GM23248 (cell line): ENCODE results near the gene ACOT7. TPM values are rescaled to one million over a fixed set of nuclear protein-coding genes. Genes with fewer than 3 reads are reported as not detected.

Source experiments
- DNase-seq: peaks from one replicate; pipeline ENCODE4 v3.0.0-alpha.2; 2015
- H2AFZ ChIP-seq: fragments of 200-600 bp; sonication (generic); 2 replicates; pipeline ENCODE4 v1.6.1; 2016; ENCODE audit warnings: antibody characterized with exemption
- H3F3A ChIP-seq: fragments of 200-600 bp; sonication (generic); 2 replicates; pipeline ENCODE4 v1.6.1; 2016; ENCODE audit warnings: mild to moderate bottlenecking, antibody characterized with exemption, mixed run types; ENCODE audit not compliant: insufficient read depth
- H3K27ac ChIP-seq: fragments of 200-600 bp; sonication (generic); 2 replicates; pipeline ENCODE4 v1.5.1; 2016; ENCODE audit warnings: mild to moderate bottlenecking
- H3K27me3 ChIP-seq: fragments of 200-600 bp; sonication (generic); replicated peaks from 2 replicates; pipeline ENCODE4 v1.6.1; 2016; ENCODE audit warnings: mild to moderate bottlenecking; ENCODE audit not compliant: insufficient read depth
- H3K36me3 ChIP-seq: fragments of 200-600 bp; sonication (generic); 2 replicates; pipeline ENCODE4 v1.6.1; 2016; ENCODE audit warnings: low read depth, mild to moderate bottlenecking
- H3K4me1 ChIP-seq: fragments of 200-600 bp; sonication (generic); 2 replicates; pipeline ENCODE4 v1.6.1; 2016; ENCODE audit warnings: mild to moderate bottlenecking; ENCODE audit not compliant: insufficient read depth
- H3K4me2 ChIP-seq: fragments of 200-600 bp; sonication (generic); one replicate; pipeline ENCODE4 v1.6.1; 2016; ENCODE audit warnings: mild to moderate bottlenecking; ENCODE audit not compliant: unreplicated experiment
- H3K4me3 ChIP-seq: fragments of 200-600 bp; sonication (generic); 2 replicates; pipeline ENCODE4 v1.5.1; 2016; ENCODE audit warnings: mild to moderate bottlenecking
- H3K79me2 ChIP-seq: fragments of 200-600 bp; sonication (generic); 2 replicates; pipeline ENCODE4 v1.6.1; 2016; ENCODE audit warnings: mild to moderate bottlenecking; ENCODE audit not compliant: insufficient read depth
- H3K9ac ChIP-seq: fragments of 200-600 bp; sonication (generic); 2 replicates; pipeline ENCODE4 v1.6.1; 2016; ENCODE audit warnings: mild to moderate bottlenecking
- H3K9me2 ChIP-seq: fragments of 200-600 bp; sonication (generic); 2 replicates; pipeline ENCODE4 v1.6.1; 2016; ENCODE audit warnings: mixed run types, mild to moderate bottlenecking, moderate library complexity; ENCODE audit not compliant: insufficient read depth
- H3K9me3 ChIP-seq: fragments of 200-600 bp; sonication (generic); one replicate; pipeline ENCODE4 v1.6.1; 2017; ENCODE audit warnings: low read depth
- H4K20me1 ChIP-seq: fragments of 200-600 bp; sonication (generic); 2 replicates; pipeline ENCODE4 v1.6.0; 2016; ENCODE audit not compliant: insufficient read depth
- EZH2 ChIP-seq: fragments of 200-600 bp; sonication (generic); IDR thresholded peaks from 2 replicates; pipeline ENCODE4 v1.6.1; 2018; ENCODE audit warnings: antibody characterized with exemption, mild to moderate bottlenecking; ENCODE audit not compliant: insufficient read depth, poor library complexity, severe bottlenecking
- EZH2phosphoT487 ChIP-seq: fragments of 200-600 bp; sonication (generic); IDR thresholded peaks from 2 replicates; pipeline ENCODE4 v1.6.1; 2018; ENCODE audit warnings: antibody characterized with exemption, moderate library complexity, mild to moderate bottlenecking, low read depth; ENCODE audit not compliant: insufficient read depth
- WGBS, 2 experiments: methylation state at CpG; one replicate each; pipeline ENCODE4 v1.1.6; 2015 to 2017; ENCODE audit warnings: low lambda C conversion rate in 2 of 2, low coverage in 1 of 2; ENCODE audit errors: missing lambda C conversion rate in 2 of 2; 5-methylcytosine and 5-hydroxymethylcytosine counted together
- in situ Hi-C: fragments of 300-500 bp; cut with MboI; formaldehyde crosslinking; loops from 2 replicates; pipeline ENCODE4 v1.15.0; 2020
- polyA plus RNA-seq: library from polyadenylated mRNA; unstranded; fragments of >200 nt; fragmentation: Nextera tagmentation; extraction: Ambion mirVana; gene quantifications from 2 replicates; pipeline ENCODE4 v1.2.1, GENCODE V29; 2016
- total RNA-seq: library from RNA; depleted of rRNA; stranded (reverse); fragments of >200 nt; shearing (Covaris generic); gene quantifications from 2 replicates; pipeline ENCODE4 v1.2.3, GENCODE V29; 2014

ACOT7 gene
- total and polyA plus RNA-seq, 2 experiments from 2014 or later = 25.7 to 74.7 TPM

DNA sequence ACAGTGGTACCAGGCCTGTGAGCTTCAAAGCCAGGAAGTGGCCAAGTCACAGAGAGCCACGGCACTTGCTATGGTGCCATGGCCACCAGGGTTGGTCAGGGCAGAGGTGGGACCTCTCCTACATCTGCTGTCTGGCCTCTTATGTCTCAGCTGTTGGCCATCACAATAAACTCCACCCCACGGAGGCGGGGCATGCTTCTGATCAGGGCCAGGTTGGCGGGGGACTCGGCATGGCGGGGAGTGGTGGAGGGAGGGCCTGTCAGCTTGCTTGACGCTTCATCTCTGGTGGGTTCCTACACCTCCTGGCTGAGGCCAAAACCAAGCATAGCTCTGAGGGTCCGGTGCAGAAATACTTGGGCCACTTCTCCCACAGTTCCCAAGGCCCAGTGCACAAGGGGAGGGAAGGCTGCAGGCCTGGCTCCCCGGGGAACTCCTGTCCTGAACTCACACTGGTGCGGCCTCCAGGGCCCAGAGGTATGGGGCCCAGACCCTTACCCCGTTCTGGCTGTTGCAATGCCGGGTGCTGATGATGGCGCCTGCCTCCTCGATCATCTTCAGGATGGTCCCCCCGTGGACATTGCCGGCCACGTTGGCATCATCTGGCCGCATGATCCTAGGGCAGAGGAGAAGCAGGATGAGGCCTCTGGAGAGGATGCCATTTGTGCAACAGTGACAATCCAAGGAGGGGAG, 44.2 kb downstream of the ACOT7 start:
- no peaks in the 10 kb centered on the region for H3F3A ChIP-seq
- no peaks in the 10 kb centered on the region for H4K20me1 ChIP-seq
- 93 to 95% methylated on average over 13 to 18 of the region's 18 CpGs for WGBS, 2 experiments
- H3K4me2 ChIP-seq = no peak overlapping the region
- no peaks in the 10 kb centered on the region for H3K9me3 ChIP-seq
- H3K4me1 ChIP-seq = peaks cover 10% of the 10 kb centered on the region
- no peak overlapping the region for H3K4me3 ChIP-seq
- H3K9ac ChIP-seq = no peak overlapping the region
- no peaks in the 10 kb centered on the region for H3K36me3 ChIP-seq
- in situ Hi-C loops = loop anchor here (25.0 kb wide), 1 partner anchor 287 kb away; no protein-coding TSS in a partner anchor
- H3K27me3 ChIP-seq = no peaks in the 10 kb centered on the region
- no peak overlapping the region for H2AFZ ChIP-seq
- no peaks in the 10 kb centered on the region for H3K9me2 ChIP-seq
- no peak overlapping the region for H3K27ac ChIP-seq
- H3K79me2 ChIP-seq = no peaks in the 10 kb centered on the region
- TF ChIP-seq EZH2phosphoT487 (no peak), EZH2 (no peak)
- DNase-seq = no peak

GRCh38 chr1:6348511-6349191, 44.9 kb downstream of the ACOT7 start:
- 89 to 90% methylated on average over 13 of the region's 13 CpGs for WGBS, 2 experiments
- no peak for DNase-seq
- no peak overlapping the region for H3K9ac ChIP-seq
- no peaks in the 10 kb centered on the region for H3K79me2 ChIP-seq
- H3K9me3 ChIP-seq = no peaks in the 10 kb centered on the region
- H3K27ac ChIP-seq = no peak overlapping the region
- no peak overlapping the region for H3K4me3 ChIP-seq
- H3K36me3 ChIP-seq = no peaks in the 10 kb centered on the region
- H3K27me3 ChIP-seq = no peaks in the 10 kb centered on the region
- no peaks in the 10 kb centered on the region for H3F3A ChIP-seq
- H2AFZ ChIP-seq = no peak overlapping the region
- no peaks in the 10 kb centered on the region for H4K20me1 ChIP-seq
- TF ChIP-seq EZH2phosphoT487 (no peak), EZH2 (no peak)
- H3K9me2 ChIP-seq = no peaks in the 10 kb centered on the region
- in situ Hi-C loops = loop anchor here (25.0 kb wide), 1 partner anchor 286 kb away; no protein-coding TSS in a partner anchor
- H3K4me2 ChIP-seq = no peak overlapping the region
- peaks cover 4% of the 10 kb centered on the region for H3K4me1 ChIP-seq

DNA sequence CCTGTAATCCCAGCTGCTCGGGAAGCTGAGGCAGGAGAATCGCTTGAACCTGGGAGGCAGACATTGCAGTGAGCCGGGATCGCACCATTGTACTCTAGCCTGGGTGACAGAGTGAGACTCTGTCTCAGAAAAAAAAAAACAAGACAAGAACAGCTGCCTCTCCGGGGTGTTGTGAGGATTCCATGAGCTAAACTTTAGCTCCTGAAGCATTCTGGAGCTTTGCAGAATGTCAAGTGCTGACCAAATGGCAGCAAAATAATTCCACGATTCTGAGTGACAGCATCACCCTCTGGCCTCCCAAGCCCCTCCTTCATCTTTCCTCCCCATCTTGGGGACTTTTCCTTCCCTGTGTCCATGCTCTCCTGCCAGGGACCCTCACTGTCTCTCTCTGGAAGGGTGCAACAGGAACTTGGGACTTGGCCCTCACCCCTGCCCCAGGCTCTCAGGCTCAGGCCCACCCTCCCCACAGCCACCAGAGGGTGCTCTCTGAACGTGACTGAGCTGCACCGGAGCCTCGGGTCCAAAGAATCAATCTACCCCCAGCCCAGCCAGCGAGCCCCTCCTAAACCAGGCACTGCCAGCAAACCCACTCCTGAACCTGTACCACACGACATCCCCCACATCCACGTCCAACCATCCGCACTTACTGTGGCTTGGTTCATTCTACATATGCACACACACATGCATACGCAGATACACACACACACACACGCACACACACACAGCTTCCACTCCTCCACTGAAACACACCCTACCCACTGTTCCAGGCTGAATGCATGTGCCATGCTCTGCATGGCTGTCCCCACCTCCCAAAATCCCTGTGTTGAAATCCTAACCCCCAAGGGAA, 45.7 kb downstream of the ACOT7 start:
- no peaks in the 10 kb centered on the region for H3K4me1 ChIP-seq
- H3K36me3 ChIP-seq = no peaks in the 10 kb centered on the region
- peak; percentile 41 for DNase-seq
- no peaks in the 10 kb centered on the region for H4K20me1 ChIP-seq
- H3F3A ChIP-seq = no peaks in the 10 kb centered on the region
- no peaks in the 10 kb centered on the region for H3K9me2 ChIP-seq
- H3K9me3 ChIP-seq = no peaks in the 10 kb centered on the region
- H3K4me2 ChIP-seq = no peak overlapping the region
- WGBS, 2 experiments = 73 to 82% methylated on average over 13 to 15 of the region's 15 CpGs
- H3K27ac ChIP-seq = no peak overlapping the region
- no peaks in the 10 kb centered on the region for H3K27me3 ChIP-seq
- no peak overlapping the region for H2AFZ ChIP-seq
- in situ Hi-C loops = loop anchor here (25.0 kb wide), 1 partner anchor 286 kb away; no protein-coding TSS in a partner anchor
- H3K4me3 ChIP-seq = no peak overlapping the region
- H3K79me2 ChIP-seq = no peaks in the 10 kb centered on the region
- H3K9ac ChIP-seq = no peak overlapping the region
- TF ChIP-seq EZH2 (no peak), EZH2phosphoT487 (no peak)

- no peaks in the 10 kb centered on the region for H3K36me3 ChIP-seq
- H3K9me2 ChIP-seq = no peaks in the 10 kb centered on the region
- no peak overlapping the region for H3K4me3 ChIP-seq
- no peaks in the 10 kb centered on the region for H3F3A ChIP-seq
- TF ChIP-seq EZH2 (no peak), EZH2phosphoT487 (no peak)
- H3K9me3 ChIP-seq = no peaks in the 10 kb centered on the region
- no peak overlapping the region for H3K27ac ChIP-seq
- no peaks in the 10 kb centered on the region for H3K4me1 ChIP-seq
- H3K27me3 ChIP-seq = no peaks in the 10 kb centered on the region
- no peaks in the 10 kb centered on the region for H3K79me2 ChIP-seq
- no peak overlapping the region for H3K4me2 ChIP-seq
- H2AFZ ChIP-seq = no peak overlapping the region
- no peaks in the 10 kb centered on the region for H4K20me1 ChIP-seq
- WGBS, 2 experiments = 90 to 93% methylated on average over 13 to 14 of the region's 14 CpGs
- H3K9ac ChIP-seq = no peak overlapping the region
- DNase-seq = no peak
- in situ Hi-C loops = loop anchor here (25.0 kb wide), 1 partner anchor 283 kb away; no protein-coding TSS in a partner anchor
Measured at GRCh38 chr1:6345460-6345859, 48.1 kb downstream of the ACOT7 start.
